GM23338 (cell line): ENCODE results near the gene IGF1R. TPM values are rescaled to one million over a fixed set of nuclear protein-coding genes. Genes with fewer than 3 reads are reported as not detected.

Source experiments
- ATAC-seq: fragments of 200-7000 bp; cut with Tn5 transposase; 3 replicates; pipeline ENCODE4 v1.9.1; 2020
- DNase-seq: peaks from one replicate; pipeline ENCODE4 v3.0.0-alpha.2; 2015; ENCODE audit warnings: low spot score
- H2AFZ ChIP-seq: fragments of 200-600 bp; sonication (generic); 2 replicates; pipeline ENCODE4 v1.8.0; 2016; ENCODE audit warnings: antibody characterized with exemption, mild to moderate bottlenecking, moderate library complexity
- H3F3A ChIP-seq: fragments of 200-600 bp; sonication (generic); replicated peaks from 2 replicates; pipeline ENCODE4 v1.8.0; 2017; ENCODE audit warnings: antibody characterized with exemption, mixed run types, low read depth
- H3K27ac ChIP-seq: fragments of 200-600 bp; sonication (generic); 2 replicates; pipeline ENCODE4 v1.6.1; 2016; ENCODE audit warnings: low read depth
- H3K27me3 ChIP-seq: fragments of 200-600 bp; sonication (generic); 2 replicates; pipeline ENCODE4 v1.8.0; 2016; ENCODE audit warnings: mild to moderate bottlenecking, mixed run types, moderate library complexity; ENCODE audit not compliant: insufficient read depth
- H3K36me3 ChIP-seq: fragments of 200-600 bp; sonication (generic); 2 replicates; pipeline ENCODE4 v1.8.0; 2016; ENCODE audit warnings: mild to moderate bottlenecking; ENCODE audit not compliant: insufficient read depth
- H3K4me1 ChIP-seq: fragments of 200-600 bp; sonication (generic); 2 replicates; pipeline ENCODE4 v1.8.0; 2016; ENCODE audit warnings: mild to moderate bottlenecking, moderate library complexity; ENCODE audit not compliant: insufficient read depth
- H3K4me2 ChIP-seq: fragments of 200-600 bp; sonication (generic); 2 replicates; pipeline ENCODE4 v1.7.1; 2017; ENCODE audit warnings: mixed run types
- H3K4me3 ChIP-seq: fragments of 200-600 bp; sonication (generic); 2 replicates; pipeline ENCODE4 v1.6.1; 2016; ENCODE audit warnings: mixed run types
- H3K79me2 ChIP-seq: fragments of 200-600 bp; sonication (generic); replicated peaks from 2 replicates; pipeline ENCODE4 v1.8.0; 2017; ENCODE audit warnings: mild to moderate bottlenecking; ENCODE audit not compliant: insufficient read depth
- H3K9me2 ChIP-seq: fragments of 200-600 bp; sonication (generic); 2 replicates; pipeline ENCODE4 v1.8.0; 2017; ENCODE audit not compliant: insufficient read depth
- H4K20me1 ChIP-seq: fragments of 200-600 bp; sonication (generic); replicated peaks from 2 replicates; pipeline ENCODE4 v1.8.0; 2017; ENCODE audit warnings: mild to moderate bottlenecking; ENCODE audit not compliant: insufficient read depth
- H3K27ac Mint-ChIP-seq: 2 replicates; pipeline ENCODE4 v1.8.0; 2020; ENCODE audit warnings: inconsistent platforms, mild to moderate bottlenecking, moderate library complexity, mixed read lengths
- H3K27me3 Mint-ChIP-seq: 3 replicates; pipeline ENCODE4 v1.8.0; 2022; ENCODE audit warnings: low read depth, mild to moderate bottlenecking, moderate library complexity, mixed read lengths, inconsistent platforms; ENCODE audit not compliant: insufficient read depth, poor library complexity
- H3K36me3 Mint-ChIP-seq: 3 replicates; pipeline ENCODE4 v1.8.0; 2021; ENCODE audit warnings: low read depth, mild to moderate bottlenecking, inconsistent platforms, moderate library complexity, mixed read lengths
- H3K4me1 Mint-ChIP-seq: 3 replicates; pipeline ENCODE4 v1.8.0; 2020; ENCODE audit warnings: mild to moderate bottlenecking, inconsistent platforms, mixed read lengths
- H3K4me3 Mint-ChIP-seq: 3 replicates; pipeline ENCODE4 v1.8.0; 2021; ENCODE audit warnings: moderate library complexity, mild to moderate bottlenecking, inconsistent platforms, mixed read lengths
- H3K9me3 Mint-ChIP-seq: 3 replicates; pipeline ENCODE4 v1.8.0; 2020; ENCODE audit warnings: moderate library complexity, mild to moderate bottlenecking, inconsistent platforms, mixed read lengths
- CREB1 ChIP-seq: fragments of 250-450 bp; sonication (Bioruptor Pico); IDR thresholded peaks from 2 replicates; pipeline ENCODE4 v1.5.0; 2020; ENCODE audit warnings: low read depth, mild to moderate bottlenecking, moderate library complexity
- EZH2 ChIP-seq: fragments of 200-600 bp; sonication (generic); IDR thresholded peaks from one replicate; pipeline ENCODE4 v1.8.0; 2017; ENCODE audit warnings: antibody characterized with exemption, mild to moderate bottlenecking, low read depth; ENCODE audit not compliant: unreplicated experiment
- JUNB ChIP-seq: IDR thresholded peaks from one replicate; pipeline ENCODE4 v1.6.1; 2016; ENCODE audit warnings: antibody characterized with exemption; ENCODE audit not compliant: unreplicated experiment
- NANOG ChIP-seq: IDR thresholded peaks from 2 replicates; pipeline ENCODE4 v1.6.1; 2016; ENCODE audit warnings: antibody characterized with exemption, borderline replicate concordance
- POLR2AphosphoS5 ChIP-seq: IDR thresholded peaks from 2 replicates; pipeline ENCODE4 v1.6.1; 2016; ENCODE audit warnings: antibody characterized with exemption, low read depth
- STAT1 ChIP-seq: IDR thresholded peaks from one replicate; pipeline ENCODE4 v1.6.1; 2016; ENCODE audit warnings: antibody characterized with exemption; ENCODE audit not compliant: unreplicated experiment
- ZNF114 ChIP-seq: fragments of 250-450 bp; sonication (Bioruptor Pico); IDR thresholded peaks from 2 replicates; pipeline ENCODE4 v1.5.0; 2020; ENCODE audit warnings: mild to moderate bottlenecking, moderate library complexity
- ZNF331 ChIP-seq: fragments of 250-450 bp; sonication (Bioruptor Pico); IDR thresholded peaks from 2 replicates; pipeline ENCODE4 v1.5.0; 2020; ENCODE audit warnings: low read depth, mild to moderate bottlenecking, moderate library complexity
- polyA plus RNA-seq: library from polyadenylated mRNA; unstranded; fragments of >200 nt; fragmentation: Nextera tagmentation; extraction: Ambion mirVana; gene quantifications from 2 replicates; pipeline ENCODE4 v1.2.1, GENCODE V29; 2016
- total RNA-seq: library from RNA; depleted of rRNA; stranded (reverse); fragments of >200 nt; shearing (Covaris generic); gene quantifications from 2 replicates; pipeline ENCODE4 v1.2.3, GENCODE V29; 2014
- TF ChIP-seq, protein P1 (sequence below): IDR thresholded peaks from 2 replicates; pipeline ENCODE4 v1.6.1; 2016; ENCODE audit warnings: antibody characterized with exemption
- TF ChIP-seq, protein P2 (sequence below), 2 experiments: fragments of 200-600 bp in 1 of 2; sonication (generic) in 1 of 2; conservative IDR thresholded peaks; 2 replicates each; pipeline versions ENCODE4 v1.5.1 to v1.6.1; 2016 to 2017; ENCODE audit warnings: antibody characterized with exemption in 2 of 2, low read depth in 2 of 2, mild to moderate bottlenecking in 2 of 2, moderate library complexity in 1 of 2
- TF ChIP-seq, protein P3 (sequence below): IDR thresholded peaks from one replicate; pipeline ENCODE4 v1.6.1; 2018; ENCODE audit warnings: antibody characterized with exemption; ENCODE audit not compliant: unreplicated experiment

IGF1R gene
- total and polyA plus RNA-seq, 2 experiments from 2014 or later, result 20.4 to 92.2 TPM

DNA sequence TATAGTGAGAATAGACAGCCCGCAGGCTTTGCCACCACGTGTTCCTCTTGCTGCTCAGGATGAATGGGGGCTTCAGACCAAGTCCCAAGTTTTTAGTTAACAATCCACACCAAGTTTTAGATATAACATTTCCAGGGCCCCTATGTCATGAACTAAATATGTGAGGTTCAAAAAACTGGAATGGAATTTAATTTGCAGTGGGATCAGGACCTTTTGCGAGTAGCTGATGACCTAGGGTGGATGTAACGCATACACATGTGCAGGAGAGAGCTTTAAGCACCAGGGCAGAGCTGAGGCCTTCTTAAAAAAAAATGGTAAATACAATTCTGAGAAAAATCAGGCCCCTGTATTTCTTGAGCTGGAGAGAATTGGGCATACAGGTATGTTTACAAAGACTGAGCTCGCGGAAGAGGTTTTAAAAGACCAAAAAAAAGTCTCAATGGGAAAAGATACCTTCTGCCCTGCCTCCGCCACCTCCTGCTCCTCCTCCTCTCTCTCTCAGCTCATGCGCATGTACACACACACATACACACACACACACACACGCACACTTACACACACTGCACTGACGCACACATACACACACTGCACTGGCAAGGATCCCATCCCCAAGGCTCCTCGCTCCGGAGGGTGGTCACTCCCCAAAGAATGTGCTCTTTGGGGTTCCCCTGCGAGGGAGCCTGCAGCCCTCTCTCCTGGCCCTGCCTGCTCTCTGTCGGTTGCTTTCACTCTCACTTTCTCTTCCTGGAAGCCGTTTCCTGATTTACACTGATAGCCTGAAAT is 48.2 kb upstream of the IGF1R start (continued):
- TF ChIP-seq ZNF114 (CRISPR knock-in tag), result no peak
- TF ChIP-seq STAT1, result no peak
- no peak for TF ChIP-seq JUNB
- no peak for TF ChIP-seq ZNF331
- TF ChIP-seq, protein P1, sequence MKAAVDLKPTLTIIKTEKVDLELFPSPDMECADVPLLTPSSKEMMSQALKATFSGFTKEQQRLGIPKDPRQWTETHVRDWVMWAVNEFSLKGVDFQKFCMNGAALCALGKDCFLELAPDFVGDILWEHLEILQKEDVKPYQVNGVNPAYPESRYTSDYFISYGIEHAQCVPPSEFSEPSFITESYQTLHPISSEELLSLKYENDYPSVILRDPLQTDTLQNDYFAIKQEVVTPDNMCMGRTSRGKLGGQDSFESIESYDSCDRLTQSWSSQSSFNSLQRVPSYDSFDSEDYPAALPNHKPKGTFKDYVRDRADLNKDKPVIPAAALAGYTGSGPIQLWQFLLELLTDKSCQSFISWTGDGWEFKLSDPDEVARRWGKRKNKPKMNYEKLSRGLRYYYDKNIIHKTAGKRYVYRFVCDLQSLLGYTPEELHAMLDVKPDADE, result no peak
- no peak for TF ChIP-seq POLR2AphosphoS5
- TF ChIP-seq, protein P2, sequence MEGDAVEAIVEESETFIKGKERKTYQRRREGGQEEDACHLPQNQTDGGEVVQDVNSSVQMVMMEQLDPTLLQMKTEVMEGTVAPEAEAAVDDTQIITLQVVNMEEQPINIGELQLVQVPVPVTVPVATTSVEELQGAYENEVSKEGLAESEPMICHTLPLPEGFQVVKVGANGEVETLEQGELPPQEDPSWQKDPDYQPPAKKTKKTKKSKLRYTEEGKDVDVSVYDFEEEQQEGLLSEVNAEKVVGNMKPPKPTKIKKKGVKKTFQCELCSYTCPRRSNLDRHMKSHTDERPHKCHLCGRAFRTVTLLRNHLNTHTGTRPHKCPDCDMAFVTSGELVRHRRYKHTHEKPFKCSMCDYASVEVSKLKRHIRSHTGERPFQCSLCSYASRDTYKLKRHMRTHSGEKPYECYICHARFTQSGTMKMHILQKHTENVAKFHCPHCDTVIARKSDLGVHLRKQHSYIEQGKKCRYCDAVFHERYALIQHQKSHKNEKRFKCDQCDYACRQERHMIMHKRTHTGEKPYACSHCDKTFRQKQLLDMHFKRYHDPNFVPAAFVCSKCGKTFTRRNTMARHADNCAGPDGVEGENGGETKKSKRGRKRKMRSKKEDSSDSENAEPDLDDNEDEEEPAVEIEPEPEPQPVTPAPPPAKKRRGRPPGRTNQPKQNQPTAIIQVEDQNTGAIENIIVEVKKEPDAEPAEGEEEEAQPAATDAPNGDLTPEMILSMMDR (conservative IDR thresholded peaks at IDR 0.05; ENCODE audit: low read depth in 2 of 2), result no peak

DNA sequence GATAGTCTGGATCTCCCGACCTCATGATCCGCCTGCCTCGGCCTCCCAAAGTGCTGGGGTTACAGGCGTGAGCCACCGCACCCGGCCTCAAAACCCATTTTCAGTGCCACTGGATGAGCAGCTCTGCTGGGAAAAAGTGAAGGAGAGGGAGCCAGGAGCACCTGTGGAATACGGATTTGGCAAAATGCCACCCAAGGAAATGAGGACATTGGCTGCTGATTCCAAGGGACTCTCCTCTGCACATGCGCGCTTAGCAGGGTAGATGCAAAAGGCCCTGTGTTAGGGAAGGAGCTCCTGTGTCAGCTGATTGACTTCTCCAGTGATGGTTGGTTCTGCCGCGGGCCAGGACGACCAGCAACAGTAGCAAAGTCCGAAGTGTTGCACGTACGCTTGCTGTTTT is 43.4 kb upstream of the IGF1R start:
- TF ChIP-seq ZNF114 (CRISPR knock-in tag) (no peak), NANOG (no peak), EZH2 (no peak), JUNB (no peak), ZNF331 (no peak), CREB1 (CRISPR knock-in tag) (no peak)
- TF ChIP-seq, protein P3, sequence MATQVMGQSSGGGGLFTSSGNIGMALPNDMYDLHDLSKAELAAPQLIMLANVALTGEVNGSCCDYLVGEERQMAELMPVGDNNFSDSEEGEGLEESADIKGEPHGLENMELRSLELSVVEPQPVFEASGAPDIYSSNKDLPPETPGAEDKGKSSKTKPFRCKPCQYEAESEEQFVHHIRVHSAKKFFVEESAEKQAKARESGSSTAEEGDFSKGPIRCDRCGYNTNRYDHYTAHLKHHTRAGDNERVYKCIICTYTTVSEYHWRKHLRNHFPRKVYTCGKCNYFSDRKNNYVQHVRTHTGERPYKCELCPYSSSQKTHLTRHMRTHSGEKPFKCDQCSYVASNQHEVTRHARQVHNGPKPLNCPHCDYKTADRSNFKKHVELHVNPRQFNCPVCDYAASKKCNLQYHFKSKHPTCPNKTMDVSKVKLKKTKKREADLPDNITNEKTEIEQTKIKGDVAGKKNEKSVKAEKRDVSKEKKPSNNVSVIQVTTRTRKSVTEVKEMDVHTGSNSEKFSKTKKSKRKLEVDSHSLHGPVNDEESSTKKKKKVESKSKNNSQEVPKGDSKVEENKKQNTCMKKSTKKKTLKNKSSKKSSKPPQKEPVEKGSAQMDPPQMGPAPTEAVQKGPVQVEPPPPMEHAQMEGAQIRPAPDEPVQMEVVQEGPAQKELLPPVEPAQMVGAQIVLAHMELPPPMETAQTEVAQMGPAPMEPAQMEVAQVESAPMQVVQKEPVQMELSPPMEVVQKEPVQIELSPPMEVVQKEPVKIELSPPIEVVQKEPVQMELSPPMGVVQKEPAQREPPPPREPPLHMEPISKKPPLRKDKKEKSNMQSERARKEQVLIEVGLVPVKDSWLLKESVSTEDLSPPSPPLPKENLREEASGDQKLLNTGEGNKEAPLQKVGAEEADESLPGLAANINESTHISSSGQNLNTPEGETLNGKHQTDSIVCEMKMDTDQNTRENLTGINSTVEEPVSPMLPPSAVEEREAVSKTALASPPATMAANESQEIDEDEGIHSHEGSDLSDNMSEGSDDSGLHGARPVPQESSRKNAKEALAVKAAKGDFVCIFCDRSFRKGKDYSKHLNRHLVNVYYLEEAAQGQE, result no peak
- TF ChIP-seq, protein P2 (conservative IDR thresholded peaks at IDR 0.05; ENCODE audit: low read depth in 2 of 2), result no peak
- no peak overlapping the region for H3K27ac Mint-ChIP-seq
- DNase-seq (no peak), ATAC-seq (no peak)
- Histone ChIP-seq H3K79me2 (no peaks in the 10 kb centered on the region), H3K36me3 (no peaks in the 10 kb centered on the region; the same call in 1 of the 2 replicates), H2AFZ (peak overlapping the region; percentile 52; the same call in 1 of the 2 replicates), H3K27me3 (no peaks in the 10 kb centered on the region), H3K27ac (no peak overlapping the region), H3K4me3 (no peak overlapping the region), H4K20me1 (no peaks in the 10 kb centered on the region), H3K9me2 (no peaks in the 10 kb centered on the region), H3F3A (no peaks in the 10 kb centered on the region), H3K4me2 (no peak overlapping the region), H3K4me1 (peaks cover 10% of the 10 kb centered on the region; the same call in 1 of the 2 replicates)
- H3K36me3 Mint-ChIP-seq, result peaks cover 9% of the 10 kb centered on the region; the same call in 2 of the 3 replicates
- H3K4me3 Mint-ChIP-seq, result no peak overlapping the region
- peaks cover 19% of the 10 kb centered on the region for H3K9me3 Mint-ChIP-seq
- peaks cover 5% of the 10 kb centered on the region for H3K27me3 Mint-ChIP-seq
- H3K4me1 Mint-ChIP-seq, result peaks cover 17% of the 10 kb centered on the region
